ENCODE results near the gene CCT5. TPM values are rescaled to one million over a fixed set of nuclear protein-coding genes. Genes with fewer than 3 reads are reported as not detected.
"Not testable (repeated sequence)": the region's sequence is repeated elsewhere in the genome, so short reads cannot be mapped to it uniquely, and the experiment has no call there.

The CCT5 gene
- total RNA-seq, 1 donor from 2014 or later: 820 TPM

DNA sequence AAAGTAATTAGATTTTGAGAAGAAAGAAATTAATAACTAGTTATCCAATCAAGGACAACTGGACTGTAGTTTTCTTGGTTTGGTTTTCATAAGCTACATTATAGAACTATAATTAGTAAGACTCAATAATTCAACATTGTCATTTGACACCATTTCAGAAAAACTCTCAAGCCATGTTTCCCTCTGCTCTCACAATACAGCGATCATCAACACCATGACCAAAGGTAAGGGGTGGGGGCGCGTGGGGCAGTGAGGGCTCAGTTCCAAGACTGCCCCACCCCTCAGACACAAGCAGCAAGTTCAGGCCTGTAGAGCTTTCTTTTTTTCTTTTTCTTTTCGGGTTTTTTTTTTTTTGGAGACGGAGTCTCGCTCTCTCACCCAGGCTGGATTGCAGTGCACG is 51.2 kb downstream of the CCT5 start:
- no peak for DNase-seq (ENCODE audit: low read depth, low spot score)

DNA sequence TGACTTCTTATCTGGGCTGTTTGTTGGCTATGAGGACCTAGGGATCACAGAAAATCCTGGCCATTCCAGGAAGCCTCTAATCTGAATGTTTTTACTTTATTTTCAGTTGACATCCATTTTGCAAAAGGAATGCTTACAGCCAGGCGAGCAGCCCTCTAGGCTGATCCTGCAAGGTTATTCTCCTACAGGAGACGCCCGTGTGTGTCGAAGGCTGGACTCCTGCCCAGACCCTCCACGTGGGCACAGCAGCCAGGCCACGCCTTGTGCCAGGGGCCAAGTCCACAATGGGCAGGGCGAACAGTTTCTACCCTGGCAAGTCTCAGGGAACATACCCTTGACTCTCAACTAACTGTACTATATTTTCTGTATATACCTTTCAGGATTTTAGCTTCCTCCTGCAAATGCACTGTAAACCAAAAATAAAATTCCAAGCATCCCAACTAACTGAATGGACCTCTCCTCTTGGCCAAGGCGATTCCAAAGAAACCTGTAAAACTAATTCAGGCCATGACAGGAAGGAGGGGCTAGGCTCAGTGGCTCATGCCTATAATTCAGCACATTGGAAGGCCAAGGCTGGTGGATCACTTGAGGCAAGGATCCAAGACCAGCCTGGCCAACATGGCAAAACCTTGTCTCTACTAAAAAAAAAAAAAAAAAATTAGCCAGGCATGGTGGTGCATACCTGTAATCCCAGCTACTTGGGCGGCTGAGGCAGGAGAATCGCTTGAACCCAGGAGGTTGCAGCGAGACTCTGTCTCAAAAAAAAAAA is 51.9 kb downstream of the CCT5 start:
- DNase-seq (ENCODE audit: low read depth, low spot score): no peak

DNA sequence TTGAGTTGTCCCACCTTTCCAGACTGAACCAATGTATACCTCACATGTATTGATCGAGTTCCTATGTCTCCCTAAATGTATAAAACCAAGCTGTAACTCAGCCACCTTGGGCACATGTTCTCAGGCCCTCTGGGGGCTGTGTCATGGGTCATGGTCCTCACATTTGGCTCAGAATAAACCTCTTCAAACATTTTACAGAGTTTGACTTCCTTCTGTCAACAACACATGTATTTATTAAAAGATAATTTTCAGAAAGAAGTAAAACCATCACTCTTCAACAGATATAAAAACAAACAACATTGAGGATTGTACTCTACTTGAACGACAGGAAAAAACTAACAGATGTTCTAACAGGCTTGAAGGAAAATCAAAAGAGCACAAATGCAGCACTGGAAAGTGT is 53.1 kb downstream of the CCT5 start:
- no peak for DNase-seq (ENCODE audit: low read depth, low spot score)

DNA sequence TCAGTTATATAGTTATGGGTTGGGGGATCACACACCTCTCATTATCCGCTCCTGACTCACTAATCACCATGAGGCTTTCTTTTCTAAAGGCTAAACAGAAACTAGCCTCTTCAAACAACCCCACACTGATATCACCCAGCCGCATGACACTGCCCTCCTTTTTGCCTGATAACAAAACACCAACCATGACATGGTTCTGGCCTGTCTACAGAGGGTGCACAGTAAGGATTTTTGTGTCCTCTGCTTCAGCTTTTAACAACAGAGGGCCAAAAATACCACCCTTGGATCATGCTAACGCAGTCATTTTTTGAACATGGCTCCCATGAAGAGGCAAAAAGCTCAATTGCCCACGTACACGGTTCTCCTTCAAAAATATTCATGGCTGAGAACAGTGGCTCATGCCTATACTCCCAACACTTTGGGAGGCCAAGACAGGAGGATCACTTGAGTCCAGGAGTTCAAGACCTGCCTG is 53.7 kb downstream of the CCT5 start:
- no peak for DNase-seq (ENCODE audit: low read depth, low spot score)

GRCh38 chr5:10304932-10305331 is 54.9 kb downstream of the CCT5 start:
- DNase-seq (ENCODE audit: low read depth, low spot score): no peak

DNA sequence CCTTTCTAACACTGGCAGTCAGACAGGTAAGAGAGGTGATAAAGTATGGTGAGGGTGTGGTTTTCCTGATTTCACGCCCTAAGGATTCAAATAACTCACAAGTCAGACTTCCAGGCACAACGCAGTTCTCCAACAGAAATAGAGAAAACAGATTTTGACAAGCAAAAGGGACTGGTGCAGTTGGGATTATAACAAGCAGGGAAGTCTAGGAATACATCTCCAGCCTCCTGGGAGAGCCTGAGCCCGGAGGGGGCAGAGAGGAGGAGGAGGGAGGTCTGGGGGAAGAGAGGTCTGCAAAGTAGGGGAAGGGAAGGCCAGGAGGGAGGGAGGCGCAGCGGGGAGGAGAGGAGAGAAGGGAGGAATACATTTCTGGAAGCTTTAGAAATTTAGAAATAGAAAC is 56.0 kb downstream of the CCT5 start:
- DNase-seq (ENCODE audit: low read depth, low spot score): no peak

- no peak for DNase-seq (ENCODE audit: low read depth, low spot score)
These were observed 56.7 kb downstream of the CCT5 start for GRCh38 chr5:10306806-10307205.

DNA sequence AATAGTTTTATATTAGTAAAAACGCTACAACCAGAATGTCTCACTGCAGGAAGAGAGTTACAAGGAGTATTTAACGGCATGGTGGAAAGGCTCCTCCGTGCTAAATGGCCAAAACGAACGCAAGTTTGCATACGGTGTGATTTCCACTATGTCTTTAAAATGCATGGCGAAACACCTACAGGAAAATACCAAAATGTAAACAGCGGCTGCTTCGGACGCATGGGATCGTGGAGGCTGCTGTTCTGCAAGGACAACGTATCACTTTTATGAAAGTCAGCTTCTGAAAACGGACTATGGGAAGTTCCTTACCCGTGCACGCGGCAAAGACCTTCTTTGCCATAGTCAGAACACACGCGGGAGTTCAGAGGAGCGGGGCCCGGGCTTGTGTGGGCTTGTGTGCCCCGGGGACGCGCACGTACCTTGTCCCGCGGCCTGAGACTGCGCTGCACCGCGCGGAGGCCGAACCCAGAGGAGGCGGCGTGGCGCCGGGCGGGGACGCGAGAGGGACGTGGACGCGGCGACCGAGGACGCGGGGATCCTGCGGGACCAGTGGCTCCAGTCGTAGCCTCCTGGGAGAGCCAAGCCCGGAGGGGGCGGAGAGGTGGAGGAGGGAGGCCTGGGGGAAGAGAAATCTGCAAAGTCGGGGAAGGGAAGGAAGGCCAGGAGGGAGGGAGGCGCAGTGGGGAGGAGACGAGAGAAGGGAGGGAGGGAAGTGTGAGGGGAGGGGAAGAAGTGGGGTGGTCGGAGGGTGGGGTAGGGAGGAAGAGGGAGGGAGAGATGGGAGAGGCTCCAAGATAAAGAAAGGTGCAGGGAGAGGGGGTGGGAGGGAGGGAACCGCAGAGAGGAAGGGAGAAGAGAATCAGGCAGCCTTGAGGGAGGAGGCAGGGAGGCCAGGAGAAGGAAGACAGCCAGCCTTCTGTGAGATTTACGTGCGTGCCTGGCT is 57.4 kb downstream of the CCT5 start, which contains the start of gene CMBL:
CMBL (minus strand) TSS at position 697 of the 943 bp plus-strand sequence. CDS start 17,140 bp downstream, outside the sequence.
- DNase-seq (ENCODE audit: low read depth, low spot score): no peak

- no peak for DNase-seq (ENCODE audit: low read depth, low spot score)
These were observed 58.8 kb downstream of the CCT5 start for GRCh38 chr5:10308844-10309243.

DNA sequence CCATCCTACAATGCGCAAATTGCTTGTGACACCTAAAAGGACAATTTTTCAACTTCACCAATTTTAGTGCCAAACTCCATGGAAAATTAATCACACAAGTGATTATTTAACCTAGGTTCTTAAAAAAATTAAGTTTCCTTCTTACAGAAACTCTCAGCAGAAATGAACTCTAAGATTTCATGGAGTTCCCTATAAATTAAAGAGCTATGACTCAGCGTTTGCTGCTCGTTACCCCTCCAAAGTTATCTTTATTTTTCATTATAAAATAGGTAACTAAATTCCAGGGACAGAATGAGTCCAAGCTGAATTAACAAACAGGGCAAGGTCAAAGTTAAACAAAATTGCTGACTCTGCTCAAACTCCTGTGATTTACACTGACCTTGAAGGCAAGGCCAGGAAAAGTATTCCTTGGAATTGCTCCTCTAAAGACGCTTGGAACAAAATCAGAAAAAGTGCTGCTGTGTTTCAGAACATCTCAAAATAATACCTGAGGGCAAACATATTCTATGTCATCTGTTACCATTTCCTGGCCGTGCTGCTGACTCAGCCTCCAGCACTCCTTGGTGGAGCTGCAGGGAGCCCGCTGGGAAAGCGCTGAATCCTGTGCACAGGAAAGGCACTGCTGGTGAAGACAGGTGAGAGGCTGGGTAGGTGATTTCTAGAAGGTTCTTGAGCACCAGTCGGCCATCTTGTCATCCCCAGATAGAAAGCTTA is 60.1 kb downstream of the CCT5 start:
- DNase-seq (ENCODE audit: low read depth, low spot score): no peak

DNA sequence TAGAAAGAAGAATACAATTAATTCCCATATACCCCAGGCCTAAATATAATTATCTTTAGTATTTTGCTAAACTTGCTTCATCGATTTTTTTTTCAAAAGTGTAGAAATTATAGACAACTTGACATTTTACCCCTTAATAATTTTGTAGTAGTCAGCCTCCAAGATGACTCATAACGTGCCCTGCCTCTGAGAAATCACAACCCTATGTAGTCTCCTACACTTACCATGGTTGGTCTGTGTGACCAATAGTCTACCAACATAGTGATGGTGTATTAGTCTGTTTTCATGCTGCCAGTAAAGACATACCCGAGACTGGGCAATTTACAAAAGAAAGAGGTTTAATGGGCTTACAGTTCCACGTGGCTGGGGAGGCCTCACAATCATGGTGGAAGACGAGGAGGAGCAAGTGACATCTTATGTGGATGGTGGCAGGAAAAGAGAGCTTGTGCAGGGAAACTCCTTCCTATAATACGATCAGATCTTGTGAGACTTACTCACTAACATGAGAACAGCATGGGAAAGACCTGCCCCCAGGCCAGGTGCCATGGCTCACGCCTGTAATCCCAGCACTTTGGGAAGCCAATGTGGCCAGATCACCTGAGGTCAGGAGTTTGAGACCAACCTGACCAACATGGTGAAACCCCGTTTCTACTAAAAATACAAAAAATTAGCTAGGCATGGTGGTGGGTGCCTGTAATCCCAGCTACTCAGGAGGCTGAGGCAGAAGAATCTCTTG is 60.9 kb downstream of the CCT5 start:
- DNase-seq (ENCODE audit: low read depth, low spot score): not testable (repeated sequence)

GRCh38 chr5:10311595-10312425 is 61.7 kb downstream of the CCT5 start:
- DNase-seq (ENCODE audit: low read depth, low spot score): no peak

DNA sequence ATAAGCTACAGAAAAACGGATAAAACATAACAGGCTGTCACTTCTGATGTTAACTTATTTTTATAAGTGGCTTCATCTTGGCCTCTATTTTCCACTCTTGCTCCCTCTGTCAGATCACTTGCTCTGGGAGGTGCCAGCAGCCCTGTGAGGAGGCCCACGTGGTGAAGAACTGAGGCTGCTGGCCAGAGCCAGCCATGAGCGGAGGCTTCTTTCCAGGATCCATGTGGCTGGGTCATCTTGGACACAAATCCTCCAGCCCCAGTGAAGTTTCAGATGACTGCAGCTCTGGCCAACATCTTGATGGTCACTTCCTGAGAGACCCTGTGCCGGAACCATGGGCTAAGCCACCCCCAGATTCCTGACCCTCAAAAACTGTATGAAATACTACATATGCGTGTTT is 65.1 kb downstream of the CCT5 start:
- no peak for DNase-seq (ENCODE audit: low read depth, low spot score)

Other genes with a start within 250 kb of the CCT5 start
- gene ATPSCKMT, start 392 bp upstream of the CCT5 start, total RNA-seq: 14.0 and 25.8 TPM in 2 replicates
- gene CMBL, start 57.6 kb downstream of the CCT5 start, total RNA-seq: 6.1 and 7.1 TPM in 2 replicates
- 43.9 and 53.1 TPM in 2 replicates for gene MARCHF6, start 103.4 kb downstream of the CCT5 start, total RNA-seq
- 0.42 and 0.59 TPM in 2 replicates for gene ROPN1L, start 191.6 kb downstream of the CCT5 start, total RNA-seq